T-helper 2 cell treated with Interferon-gamma antibody and Interleukin-4, amounts not matched to agents 100 ng/mL and 5 ng/mL, for 36 hours (primary cell): Measurements from ENCODE around the gene FOXP1. TPM values are rescaled to one million over a fixed set of nuclear protein-coding genes. Genes with fewer than 3 reads are reported as not detected.

Source experiments
- intact Hi-C: fragments of 100-400 bp; cut with micrococcal nuclease; formaldehyde crosslinking; loops from one replicate; pipeline ENCODE4 v1.15.1; 2023
- total RNA-seq: library from RNA; stranded (reverse); gene quantifications from 2 replicates; pipeline ENCODE4 v1.2.3, GENCODE V29; 2022

The FOXP1 gene
- total RNA-seq, 1 donor from 2014 or later = 113 TPM

DNA sequence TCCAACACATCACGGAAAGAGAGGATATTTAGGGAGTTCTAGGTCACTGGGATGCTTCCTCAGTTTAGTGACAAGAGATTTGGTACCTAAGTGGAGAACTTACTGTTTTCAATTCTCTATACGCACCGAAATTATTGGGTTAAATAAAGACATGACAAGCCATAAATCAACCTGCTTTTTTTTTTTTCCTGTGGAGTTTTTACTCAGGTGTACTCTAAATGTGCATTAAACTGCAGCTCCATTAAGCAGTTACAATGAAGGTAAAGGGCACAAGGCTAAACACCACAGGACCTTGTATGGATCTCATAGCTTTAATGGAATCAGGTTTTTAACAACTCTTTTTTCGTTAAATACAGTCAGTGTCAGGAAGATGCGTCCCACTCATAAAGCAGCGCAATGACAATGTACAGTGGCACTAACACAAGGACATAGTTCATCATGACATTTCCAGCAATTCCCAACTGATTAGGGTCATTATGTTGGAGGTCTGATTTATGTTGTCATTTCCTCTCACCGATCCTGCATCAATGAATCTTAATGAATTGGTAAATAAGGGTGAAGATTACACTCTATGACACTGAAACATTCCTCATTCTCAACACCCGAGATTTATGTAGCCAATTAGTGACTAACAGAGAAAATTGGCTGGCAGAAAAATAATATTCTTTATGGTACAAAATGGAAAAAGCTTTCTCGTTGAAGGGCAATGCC, 355.2 kb downstream of the FOXP1 start:
- intact Hi-C loops = loop anchor here (5.0 kb wide), 2 partner anchors 36 to 499 kb away; partner anchors contain the start of gene EIF4E3

DNA sequence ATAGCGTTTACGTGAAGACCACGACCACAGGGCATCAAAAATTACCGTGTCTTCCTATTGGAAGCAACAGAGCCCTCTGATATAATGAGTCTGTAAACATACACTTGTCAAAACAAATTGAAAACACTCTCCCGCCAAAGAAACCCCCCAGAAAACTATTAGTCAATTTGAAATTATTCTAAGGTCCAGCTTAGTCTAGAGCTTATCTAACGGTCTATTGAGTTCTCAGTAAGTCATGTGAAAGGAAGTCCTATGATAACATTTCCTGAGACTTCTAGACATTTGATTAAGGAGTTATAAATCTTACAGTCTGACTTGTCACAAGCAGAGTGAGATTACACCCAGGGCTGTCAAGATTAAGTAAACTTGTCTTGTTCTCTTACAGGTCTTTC, 356.3 kb downstream of the FOXP1 start:
- intact Hi-C loops = loop anchor here (1.0 to 5.0 kb wide), 8 partner anchors 35 to 500 kb away; partner anchors contain the start of genes EIF4E3 and FOXP1

DNA sequence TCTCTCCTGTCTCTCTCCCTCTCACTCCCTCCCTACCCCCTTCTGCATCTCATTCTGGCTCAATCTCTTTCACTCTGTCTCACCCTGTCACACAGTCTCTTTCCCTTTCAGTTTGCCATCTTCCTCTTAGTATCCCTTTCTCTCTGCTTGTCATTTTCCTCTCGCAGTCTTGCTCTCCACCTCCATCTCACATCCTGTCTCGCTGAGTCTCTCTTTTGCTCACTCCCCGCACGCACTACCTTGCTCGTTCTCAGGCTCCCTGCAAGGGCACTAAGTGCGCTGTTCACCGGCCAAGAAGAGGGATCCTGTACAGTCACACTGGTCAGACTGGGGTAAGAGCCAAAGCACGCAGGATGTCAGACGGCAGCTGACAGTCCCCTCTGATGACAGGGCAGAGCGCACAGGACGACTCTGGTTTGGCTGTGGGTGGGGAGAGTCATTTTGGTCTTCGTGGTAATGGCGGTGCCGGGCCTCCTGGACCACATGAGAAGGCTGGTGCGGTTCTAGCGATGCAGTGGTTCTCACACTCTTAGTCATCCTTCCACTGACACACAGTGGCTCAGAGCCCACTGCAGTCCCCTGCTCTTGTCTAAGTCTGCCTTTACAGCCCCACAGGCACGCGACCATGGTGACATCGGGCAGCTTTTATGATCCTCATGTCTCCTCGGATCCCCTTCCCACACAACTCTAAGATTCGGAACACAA, 356.8 kb downstream of the FOXP1 start:
- intact Hi-C loops = loop anchor here (1.0 to 5.0 kb wide), 10 partner anchors 34 to 501 kb away; partner anchors contain the start of genes EIF4E3 and FOXP1

DNA sequence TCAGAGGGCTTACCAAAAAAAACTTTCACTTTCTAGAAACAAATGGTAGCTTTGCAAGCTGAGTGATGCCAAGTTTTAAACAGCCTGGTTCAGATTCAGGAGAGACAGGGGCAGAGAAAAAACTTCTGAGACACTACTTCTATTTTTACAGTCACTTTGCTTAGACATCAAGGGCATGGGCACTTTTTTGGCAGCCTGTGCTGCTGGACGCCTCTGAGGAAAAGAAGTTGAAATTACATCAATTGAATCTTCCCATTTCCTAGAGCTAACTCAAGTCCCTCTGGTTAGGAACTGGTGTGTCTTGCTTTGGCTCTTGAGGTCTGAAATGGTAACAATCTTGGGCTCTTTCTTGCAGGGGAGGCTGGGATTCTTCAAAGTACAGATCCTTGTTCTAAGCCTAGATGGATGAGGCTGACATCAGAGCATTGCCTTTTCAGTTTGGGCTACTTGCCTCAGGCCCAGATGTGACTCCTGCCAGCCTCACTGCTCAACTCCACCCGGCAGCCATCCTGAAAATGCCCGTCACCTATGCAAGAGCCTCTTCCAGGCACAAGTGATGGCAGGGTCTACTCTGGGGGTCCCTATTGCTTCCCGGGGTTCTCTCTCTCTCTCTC, 357.5 kb downstream of the FOXP1 start:
- intact Hi-C loops = loop anchor here (1.0 to 5.0 kb wide), 9 partner anchors 34 to 501 kb away; partner anchors contain the start of gene EIF4E3

DNA sequence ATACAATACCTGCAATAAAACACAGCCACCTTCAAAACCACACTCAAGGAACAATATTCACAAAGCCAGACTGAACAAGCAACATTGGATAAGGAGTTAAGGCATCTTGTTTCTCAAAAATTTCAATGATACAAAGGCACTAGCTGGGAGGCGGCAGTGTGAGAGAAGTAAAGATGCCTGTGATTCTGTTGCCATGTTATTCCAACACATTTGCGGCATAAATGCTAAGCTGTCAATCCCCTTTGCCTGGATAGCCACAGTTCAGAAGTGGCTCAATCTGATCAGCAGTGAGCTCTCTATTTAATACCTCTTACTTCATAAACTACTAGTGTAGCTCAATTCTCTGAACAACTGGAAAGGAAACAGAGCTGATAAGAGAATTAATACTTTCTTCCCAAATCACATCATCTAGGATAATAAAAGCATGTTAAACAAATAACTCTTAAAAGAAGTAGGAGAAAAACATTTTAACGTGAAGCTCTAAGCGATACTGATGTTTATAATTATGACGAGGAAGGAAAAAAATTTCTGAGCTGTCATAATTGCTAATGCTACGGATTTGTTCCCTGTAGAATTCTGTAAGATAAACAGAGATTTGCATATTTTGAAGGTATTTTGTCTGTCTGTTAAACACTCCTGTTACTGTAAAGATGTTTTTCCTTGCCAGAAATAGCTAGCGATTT, 358.4 kb downstream of the FOXP1 start:
- intact Hi-C loops = loop anchor here (5.0 kb wide), 2 partner anchors 33 to 502 kb away; partner anchors contain the start of gene EIF4E3

DNA sequence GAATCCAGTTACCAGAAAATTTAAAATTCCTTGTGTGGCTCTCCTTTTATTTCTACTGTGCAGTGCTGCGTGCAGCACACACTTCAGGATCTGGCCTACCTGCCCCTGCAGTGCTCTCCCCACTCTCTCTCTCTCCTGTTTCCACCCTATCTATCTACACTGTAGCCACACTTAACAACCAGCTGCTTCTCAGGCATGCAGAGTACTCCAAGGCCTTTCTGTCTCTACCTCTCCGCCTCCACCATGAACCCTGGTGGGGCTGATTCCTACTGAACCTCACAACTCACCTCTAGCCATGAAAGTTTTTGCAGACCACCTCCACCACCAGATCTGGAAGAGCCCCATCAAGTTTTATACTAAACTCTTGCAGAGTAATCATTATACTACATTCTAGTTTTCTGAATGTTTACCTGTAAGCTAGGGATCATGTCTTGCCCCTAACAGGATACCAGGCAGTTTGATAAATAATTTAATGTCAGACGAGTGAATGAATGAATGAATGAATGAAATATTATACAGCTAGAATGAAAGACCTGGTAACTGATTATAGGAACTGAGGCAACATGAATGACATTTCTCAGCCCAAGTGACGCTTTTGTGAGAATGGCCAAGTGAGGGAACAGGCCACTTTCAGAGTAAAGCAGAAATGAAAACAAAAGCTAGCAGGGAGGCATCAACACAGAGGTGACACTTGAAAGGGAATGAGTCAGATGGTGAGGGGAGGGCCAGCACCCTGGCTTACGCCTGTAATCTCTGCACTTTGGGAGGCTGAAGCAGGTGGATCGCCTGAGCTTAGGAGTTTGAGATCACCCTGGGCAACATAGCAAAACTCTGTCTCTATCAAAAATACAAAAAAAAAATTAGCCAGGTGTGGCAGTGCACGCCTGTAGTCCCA, 363.5 kb downstream of the FOXP1 start:
- intact Hi-C loops = no loop called here

DNA sequence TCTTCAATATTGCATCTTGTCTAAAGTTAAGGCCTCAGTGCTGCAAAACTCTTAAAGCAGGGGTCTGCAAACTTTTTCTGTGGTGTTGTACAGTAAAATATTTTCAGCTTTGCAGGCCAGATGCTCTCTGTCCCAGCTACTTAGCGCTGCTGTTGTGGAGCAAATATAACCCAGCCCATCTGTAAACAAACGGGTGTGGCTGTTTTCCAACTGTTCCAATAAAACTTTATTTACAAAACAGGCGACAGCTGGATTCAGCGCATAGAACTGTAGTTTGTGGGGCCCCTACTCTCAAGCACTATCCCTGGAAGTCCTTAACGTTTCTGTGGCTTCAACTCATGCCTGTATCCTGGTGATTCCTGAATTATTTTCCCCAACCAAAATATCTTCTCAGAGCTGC, 365.0 kb downstream of the FOXP1 start:
- intact Hi-C loops = no loop called here

DNA sequence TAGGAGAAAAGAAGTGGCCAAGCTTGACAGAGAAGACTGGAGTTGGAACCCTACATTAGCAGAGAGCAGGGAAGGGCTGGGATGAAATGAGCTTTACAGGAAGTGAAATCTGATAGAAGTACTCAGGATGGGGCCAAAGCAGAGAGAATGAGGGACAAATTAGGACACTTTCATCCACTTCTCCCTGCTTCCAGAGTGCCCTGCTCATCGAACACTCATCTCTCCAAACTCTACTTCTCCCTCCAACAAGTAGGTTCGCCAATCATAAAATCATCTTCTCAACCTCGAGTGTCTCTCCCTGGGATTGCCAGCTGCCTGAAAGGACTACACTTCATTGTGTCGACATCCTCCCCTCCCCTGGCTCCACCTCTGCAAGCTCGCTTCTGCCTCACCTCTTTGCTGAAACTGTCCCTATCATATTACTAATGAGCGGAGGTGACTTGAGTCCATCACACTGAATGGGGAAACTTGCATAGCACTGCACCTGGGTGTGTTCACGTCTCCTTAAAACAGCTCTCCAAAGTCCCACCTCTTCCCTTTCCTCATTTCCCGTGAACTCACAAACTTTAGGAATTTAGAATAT, 365.8 kb downstream of the FOXP1 start:
- intact Hi-C loops = no loop called here

DNA sequence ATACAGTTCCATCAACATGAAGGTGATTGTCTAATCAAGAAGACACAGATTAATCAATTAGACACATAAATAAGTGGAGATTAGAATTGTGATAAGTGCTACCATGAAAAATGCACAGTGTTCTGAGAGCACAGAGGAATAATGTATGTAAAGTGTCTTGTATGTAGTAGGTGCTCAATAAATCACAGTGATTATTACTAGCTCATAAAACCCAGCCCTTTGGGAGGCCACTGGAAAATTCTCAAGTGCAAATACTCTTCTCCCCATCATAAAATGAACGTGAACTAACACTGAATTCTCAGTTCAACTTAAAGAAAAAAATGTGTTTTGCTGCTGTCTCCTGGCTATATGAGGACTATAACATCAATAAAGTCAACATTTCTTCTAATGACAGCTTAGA, 368.2 kb downstream of the FOXP1 start:
- intact Hi-C loops = no loop called here

DNA sequence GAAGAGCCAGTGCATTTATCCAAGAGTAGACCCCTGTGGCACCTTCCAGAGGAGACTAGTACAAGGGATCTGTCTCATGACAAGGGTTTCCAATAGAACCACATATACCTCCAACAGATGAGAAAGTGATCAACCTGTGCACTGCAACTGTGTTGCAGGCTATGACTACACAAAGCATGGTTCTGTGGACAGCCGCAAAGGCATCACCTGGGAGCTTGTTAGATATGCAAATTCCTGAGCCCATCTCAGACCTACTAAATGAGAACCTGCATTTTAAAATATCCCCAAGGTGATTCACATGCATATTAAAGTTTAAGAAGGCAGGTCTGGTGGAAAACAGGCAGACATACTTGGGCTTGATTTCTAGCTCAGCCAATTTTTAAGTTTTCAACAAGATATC, 368.7 kb downstream of the FOXP1 start:
- intact Hi-C loops = no loop called here

DNA sequence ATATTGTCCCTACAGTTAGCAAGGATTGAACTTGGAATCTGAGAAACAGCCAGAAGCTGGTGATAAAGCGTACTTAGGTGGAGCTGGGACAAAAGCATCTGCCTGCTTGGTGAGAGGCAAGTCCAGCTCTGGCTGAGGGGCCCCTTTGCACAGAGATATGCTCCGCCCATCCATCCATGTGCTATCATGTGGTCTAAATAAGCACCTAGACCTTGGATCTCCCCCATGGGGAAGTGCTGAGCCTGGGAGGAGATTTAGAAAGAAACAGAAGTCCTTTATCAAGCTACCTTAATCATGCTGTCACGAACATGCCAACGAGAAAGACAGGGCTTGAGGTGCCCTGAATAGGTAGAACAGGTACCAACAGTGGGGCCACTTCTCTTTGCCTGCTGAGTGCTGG, 369.5 kb downstream of the FOXP1 start:
- intact Hi-C loops = no loop called here

DNA sequence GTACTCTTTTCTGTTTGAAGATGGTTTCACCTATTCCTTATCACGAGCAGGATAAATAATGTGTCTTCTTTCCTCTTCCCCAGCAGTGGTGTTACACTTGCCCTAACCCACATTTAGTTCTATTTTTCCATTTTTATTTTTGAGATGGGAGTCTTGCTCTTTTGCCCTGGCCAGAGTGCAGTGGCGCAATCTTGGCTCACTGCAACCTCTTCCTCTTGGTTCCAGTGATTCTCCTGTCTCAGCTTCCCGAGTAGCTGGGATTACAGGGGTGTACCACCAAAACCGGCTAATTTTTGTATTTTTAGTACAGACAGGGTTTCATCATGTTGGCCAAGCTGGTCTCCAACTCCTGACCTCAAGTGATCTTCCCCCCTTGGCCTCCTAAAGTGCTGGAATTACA, 372.4 kb downstream of the FOXP1 start:
- intact Hi-C loops = no loop called here

DNA sequence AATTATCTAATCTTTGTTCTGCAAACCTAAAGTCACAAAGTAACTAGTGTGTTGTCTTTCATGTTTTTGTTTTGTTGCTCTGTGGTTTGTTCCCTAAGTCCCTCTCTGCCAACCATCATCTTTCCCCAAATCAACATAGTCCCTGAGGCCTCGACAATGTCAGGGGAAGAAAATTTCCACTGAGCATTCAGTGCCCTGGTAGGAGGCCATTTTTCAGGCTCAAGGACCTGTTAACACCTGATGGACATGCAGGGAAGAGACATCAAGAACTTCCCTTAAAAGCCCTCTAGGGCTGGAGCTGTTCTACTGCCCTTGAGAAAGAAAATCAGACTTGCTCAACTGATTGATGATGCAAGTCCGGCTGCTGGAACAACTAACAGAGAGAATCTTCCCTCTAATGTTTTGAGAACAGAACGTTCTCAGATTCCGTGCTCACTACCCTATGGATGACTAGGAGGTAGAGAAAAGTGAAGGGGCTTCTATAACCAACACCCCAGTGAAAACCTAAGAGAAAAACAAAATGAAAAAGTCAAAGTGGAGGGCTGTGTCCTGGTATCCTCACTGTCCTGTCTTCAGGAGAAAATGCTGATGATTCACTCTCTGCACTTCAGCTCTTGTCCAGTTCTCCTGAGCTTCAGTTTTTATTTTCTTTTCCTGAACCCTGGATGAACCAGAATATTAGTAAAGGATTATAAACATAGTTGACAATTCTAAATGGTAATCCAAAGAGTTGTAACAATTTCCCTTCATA, 373.1 kb downstream of the FOXP1 start:
- intact Hi-C loops = no loop called here

DNA sequence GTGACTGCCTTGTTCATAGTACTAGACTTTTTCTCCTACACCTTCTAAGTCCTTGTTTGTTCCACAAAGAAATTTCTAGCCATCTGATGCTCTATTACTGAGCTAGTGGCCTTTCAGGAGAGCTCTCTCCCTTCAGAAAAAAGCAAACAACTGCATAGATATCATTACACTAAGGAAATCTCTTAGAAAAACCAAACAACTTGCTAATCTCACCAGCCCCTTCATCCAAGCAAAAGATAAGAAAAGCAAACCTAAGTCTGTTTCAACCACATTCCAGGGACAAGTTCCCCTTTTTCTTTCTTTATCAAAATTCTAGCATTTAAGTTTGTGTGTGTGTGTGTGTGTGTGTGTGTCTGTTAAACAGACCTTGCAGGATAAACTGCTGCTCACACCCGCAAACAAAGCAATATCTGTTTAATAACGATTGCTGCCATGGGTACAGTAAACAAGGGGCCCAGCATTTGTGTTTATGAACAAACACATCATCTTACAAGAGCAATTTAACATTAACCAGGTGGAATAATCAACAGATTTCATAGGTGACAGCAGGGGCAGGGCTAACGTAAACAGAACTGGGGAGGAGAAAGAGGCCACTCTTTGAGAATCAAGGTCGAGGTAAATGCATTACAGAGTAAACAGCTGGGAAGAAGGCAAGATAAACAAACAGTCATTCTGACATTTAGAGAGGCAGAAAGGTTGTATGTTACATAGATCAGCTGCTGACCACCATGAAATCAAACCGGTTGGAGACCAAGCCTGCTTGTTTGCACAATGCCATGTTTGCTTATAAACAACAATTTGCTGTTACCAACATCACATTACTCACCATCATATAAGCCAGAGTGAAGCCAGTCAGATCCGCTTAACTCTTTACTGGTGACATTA, 375.1 kb downstream of the FOXP1 start:
- intact Hi-C loops = no loop called here

DNA sequence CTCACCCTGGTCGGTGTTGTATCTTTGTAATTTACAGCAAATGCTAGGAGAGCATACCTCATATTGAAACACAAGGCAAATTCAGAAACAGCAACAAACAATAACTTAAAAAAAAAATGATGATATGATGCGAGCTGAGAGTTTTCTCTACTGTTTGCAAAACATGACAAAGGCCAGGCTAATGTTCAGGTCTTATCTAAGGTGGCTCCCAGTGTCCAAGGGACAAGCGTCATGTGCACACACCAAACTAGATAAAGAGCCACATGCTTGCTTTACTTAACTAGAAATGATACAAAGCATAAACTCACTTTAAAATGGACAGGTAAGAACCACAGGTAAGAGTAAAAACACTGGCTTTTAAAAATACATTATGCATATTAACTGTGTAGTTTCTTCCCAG, 375.9 kb downstream of the FOXP1 start:
- intact Hi-C loops = no loop called here

DNA sequence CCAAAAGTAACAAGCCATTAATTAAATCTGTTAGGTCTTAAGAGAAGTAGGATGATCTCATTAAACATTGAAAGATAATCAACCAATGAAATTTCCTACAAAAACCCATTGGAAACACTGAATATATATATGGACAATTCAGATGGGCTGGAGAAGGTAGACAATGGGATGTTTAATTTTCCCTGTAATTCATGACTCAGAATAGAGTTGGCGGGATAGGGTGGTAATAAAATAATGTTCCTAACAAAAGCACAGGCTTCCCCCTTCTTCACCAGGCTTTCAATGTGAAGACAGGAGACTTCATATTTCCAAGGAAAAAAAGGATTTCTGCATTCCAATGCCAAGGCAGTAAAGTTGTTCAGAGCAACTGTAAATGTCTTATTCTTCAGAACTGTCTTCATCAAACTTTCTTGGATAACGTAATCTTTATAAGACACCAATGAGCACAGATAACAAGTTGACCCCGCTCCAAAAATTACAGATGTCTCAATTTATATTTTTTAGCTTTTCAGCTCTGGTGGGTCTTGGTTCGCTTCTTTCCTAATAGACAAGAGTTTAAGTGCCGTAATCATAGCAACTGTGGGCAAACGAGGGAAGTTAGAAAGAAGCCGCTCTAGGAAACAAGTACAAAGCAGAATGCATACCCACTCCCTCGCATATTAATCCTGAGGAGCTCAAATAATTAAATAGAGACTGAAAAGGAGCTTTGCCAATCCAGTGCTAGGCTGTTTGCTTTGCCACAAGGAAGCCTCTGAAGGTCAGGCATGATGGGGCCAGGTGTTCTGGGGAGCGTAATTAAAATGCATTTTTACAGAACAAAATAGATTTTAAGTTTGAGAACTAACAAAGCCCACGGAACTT, 377.0 kb downstream of the FOXP1 start:
- intact Hi-C loops = no loop called here

DNA sequence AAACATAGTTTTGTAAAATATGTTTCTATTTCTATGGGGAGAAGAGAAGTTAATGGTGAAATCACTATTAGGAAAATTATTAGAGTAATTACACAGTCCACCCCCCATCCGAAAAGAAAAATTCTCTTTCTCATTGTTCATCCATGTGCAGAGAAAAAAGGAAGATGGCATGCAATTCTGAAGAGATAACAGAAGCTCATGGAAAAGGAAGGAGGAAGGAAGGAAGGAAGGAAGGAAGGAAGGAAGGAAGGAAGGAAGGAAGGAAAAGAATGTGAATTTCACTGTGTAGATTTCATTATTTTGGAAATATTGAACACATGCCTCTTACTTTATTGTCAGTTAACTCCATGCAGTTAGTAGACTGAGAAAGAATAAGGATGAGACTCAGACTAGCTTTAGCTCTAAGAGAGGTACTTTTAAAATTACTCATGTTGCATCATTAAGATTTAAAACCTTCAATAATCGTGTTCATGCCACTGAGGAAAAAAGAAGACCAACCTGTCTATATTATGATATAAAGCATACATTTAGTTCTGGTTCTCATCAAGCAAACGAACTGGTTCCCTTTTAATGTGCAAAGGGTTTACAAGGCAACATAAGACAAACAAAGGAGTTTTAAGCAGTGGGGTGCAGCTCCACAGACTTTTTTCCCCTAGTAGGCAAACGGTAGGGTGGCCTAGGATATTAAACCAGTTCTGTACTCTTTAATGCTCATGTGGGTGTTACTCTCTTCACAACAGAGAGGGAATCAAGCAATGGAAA, 379.6 kb downstream of the FOXP1 start:
- intact Hi-C loops = no loop called here
